Measurements from ENCODE around the gene CTSZ. TPM values are rescaled to one million over a fixed set of nuclear protein-coding genes. Genes with fewer than 3 reads are reported as not detected.

CTSZ gene
- total and polyA plus RNA-seq, 9 donors, result 36.7 to 301 (median 85.6) TPM

GRCh38 chr20:58945965-58946631 is 61.0 kb downstream of the CTSZ start:
- H3K9me3 ChIP-seq, result no peaks in the 10 kb centered on the region
- TF ChIP-seq CTCF (IDR thresholded peaks at IDR 0.05) (no peak), EP300 (IDR thresholded peaks at IDR 0.05) (no peak), POLR2A (IDR thresholded peaks at IDR 0.05) (no peak)
- intact Hi-C loops (cut with DNase I), result no loop called here

More at GRCh38 chr20:58945965-58946631, 61.0 kb downstream of the CTSZ start:
- no peak overlapping the region for H3K27ac ChIP-seq
- no peak overlapping the region for H3K4me3 ChIP-seq
- no peaks in the 10 kb centered on the region for H3K27me3 ChIP-seq
- H3K36me3 ChIP-seq, result no peaks in the 10 kb centered on the region
- DNase-seq, result no peak
- 89 to 91% (median 90%) methylated on average over 10 of the region's 10 CpGs for WGBS, 3 donors
- no peaks in the 10 kb centered on the region for H3K4me1 ChIP-seq (ENCODE audit: insufficient read depth)

Other genes starting within 250 kb of the CTSZ start
- gene GNAS-AS1, start 156.4 kb downstream of the CTSZ start, total RNA-seq, result under 1 TPM in 5 of 7 donors, not detected in 2; 0.12 to 0.37 (median 0.18) TPM
- gene GNAS-AS1, start 156.4 kb downstream of the CTSZ start, polyA plus RNA-seq, result under 1 TPM; 0.10 to 0.22 TPM
- gene GNAS, start 154.5 kb downstream of the CTSZ start, total RNA-seq, result 100 to 1,000 TPM; 330 to 852 (median 669) TPM
- gene GNAS, start 154.5 kb downstream of the CTSZ start, polyA plus RNA-seq, result 1,000 to 10,000 TPM in 1 of 2 donors, 100 to 1,000 TPM in 1; 731 to 1,311 TPM
- gene NELFCD, start 26.0 kb downstream of the CTSZ start, total RNA-seq, result 10 to 100 TPM; 36.7 to 67.8 (median 59.4) TPM
- gene NELFCD, start 26.0 kb downstream of the CTSZ start, polyA plus RNA-seq, result 10 to 100 TPM; 44.1 to 74.9 TPM
- under 1 TPM in 5 of 7 donors, not detected in 2; 0.10 to 0.15 (median 0.12) TPM for gene TUBB1, start 12.2 kb upstream of the CTSZ start, total RNA-seq
- gene TUBB1, start 12.2 kb upstream of the CTSZ start, polyA plus RNA-seq, result under 1 TPM; 0.02 to 0.17 TPM
- 10 to 100 TPM; 23.2 to 50.4 (median 45.4) TPM for gene ATP5F1E, start 25.1 kb upstream of the CTSZ start, total RNA-seq
- gene ATP5F1E, start 25.1 kb upstream of the CTSZ start, polyA plus RNA-seq, result 10 to 100 TPM; 28.1 to 73.1 TPM
- gene PRELID3B, start 35.5 kb upstream of the CTSZ start, total RNA-seq, result 10 to 100 TPM; 21.9 to 40.8 (median 31.4) TPM
- 10 to 100 TPM; 16.8 to 25.1 TPM for gene PRELID3B, start 35.5 kb upstream of the CTSZ start, polyA plus RNA-seq
- gene ZNF831, start 156.6 kb upstream of the CTSZ start, total RNA-seq, result under 1 TPM in 6 of 7 donors, not detected in 1; 0.05 to 0.36 (median 0.15) TPM
- under 1 TPM; 0.06 to 0.30 TPM for gene ZNF831, start 156.6 kb upstream of the CTSZ start, polyA plus RNA-seq